AG10803 (cell line): Measurements from ENCODE around the gene TMEM200A.

Experiments used
- DNase-seq: peaks from one replicate; pipeline ENCODE4 v3.0.0; 2010; ENCODE audit warnings: low read depth
- H3K4me3 ChIP-seq: 2 replicates; pipeline ENCODE4 v1.5.1; 2011; ENCODE audit warnings: mild to moderate bottlenecking, low read length, control low read depth
- CTCF ChIP-seq: conservative IDR thresholded peaks from 2 replicates; pipeline ENCODE4 v1.5.1; 2011; ENCODE audit warnings: mild to moderate bottlenecking, low read length, control low read depth, inconsistent platforms

Gene TMEM200A

DNA sequence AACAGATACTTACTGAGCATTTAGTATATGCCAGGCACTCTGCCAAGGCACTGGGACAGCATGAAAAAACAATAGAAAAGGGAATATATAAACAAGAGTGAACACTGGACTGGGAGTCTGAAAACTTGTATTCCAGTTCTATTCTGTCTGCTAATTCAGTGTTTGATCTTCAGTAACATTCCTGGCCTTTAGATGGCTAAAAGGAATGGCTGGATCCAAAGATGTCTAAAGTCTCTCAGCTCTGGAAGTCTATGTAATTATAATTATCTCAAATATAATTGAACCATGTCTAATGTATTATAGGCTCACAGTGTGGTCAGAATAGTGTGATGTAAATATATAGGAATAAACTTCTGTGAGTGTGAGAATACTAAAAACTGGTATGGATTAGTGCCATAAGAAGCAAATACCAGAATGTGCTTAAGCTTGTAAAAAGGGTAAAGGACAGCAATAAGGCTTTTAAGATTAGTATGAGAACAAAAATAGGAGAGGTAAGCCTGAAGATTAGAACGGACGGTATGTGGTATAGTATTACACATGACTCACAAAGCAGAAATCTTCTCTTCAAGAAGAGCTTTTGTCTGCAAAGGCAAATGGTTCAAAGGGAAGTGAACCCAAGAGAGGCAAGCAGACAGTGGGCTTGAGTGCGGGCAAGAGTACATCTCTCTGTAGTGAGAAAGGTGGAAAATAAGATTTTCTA, 68.5 kb downstream of the TMEM200A start:
- no peak overlapping the region for H3K4me3 ChIP-seq

GRCh38 chr6:130435181-130435580, 69.4 kb downstream of the TMEM200A start:
- no peak for TF ChIP-seq CTCF
- DNase-seq = no peak
- H3K4me3 ChIP-seq = no peak overlapping the region

More for the DNA sequence above, 68.5 kb downstream of the TMEM200A start:
- TF ChIP-seq CTCF = no peak
- no peak for DNase-seq

GRCh38 chr6:130437961-130438360, 72.1 kb downstream of the TMEM200A start:
- H3K4me3 ChIP-seq = no peak overlapping the region
- no peak for DNase-seq
- no peak for TF ChIP-seq CTCF

- DNase-seq = no peak
- no peak for TF ChIP-seq CTCF
- no peak overlapping the region for H3K4me3 ChIP-seq
Measured at GRCh38 chr6:130447374-130447773, 81.6 kb downstream of the TMEM200A start.

DNA sequence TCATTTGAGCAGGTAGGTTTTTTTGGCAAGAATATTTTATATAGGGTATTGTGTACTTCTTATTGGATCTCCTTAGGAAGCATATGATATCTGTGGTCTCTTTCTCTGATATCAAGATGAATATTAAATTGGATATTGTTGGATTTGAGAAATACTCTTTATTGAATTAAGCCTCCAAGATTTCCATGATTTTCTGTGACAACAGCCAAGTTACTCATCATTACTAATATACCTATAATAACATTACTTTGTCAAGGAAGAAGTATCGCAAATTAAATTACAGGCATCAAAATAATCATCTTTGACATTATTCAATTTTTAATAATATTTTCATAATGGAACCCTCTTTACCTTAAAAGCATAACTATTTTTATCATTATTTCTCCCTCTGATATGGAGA, 86.5 kb downstream of the TMEM200A start:
- no peak overlapping the region for H3K4me3 ChIP-seq
- TF ChIP-seq CTCF = no peak
- DNase-seq = no peak

GRCh38 chr6:130453230-130453629, 87.4 kb downstream of the TMEM200A start:
- TF ChIP-seq CTCF = no peak
- DNase-seq = peak; percentile 55
- no peak overlapping the region for H3K4me3 ChIP-seq

- DNase-seq = peak; percentile 76
- TF ChIP-seq CTCF = peak; percentile 66
- H3K4me3 ChIP-seq = no peak overlapping the region
Measured at GRCh38 chr6:130457605-130458004, 91.8 kb downstream of the TMEM200A start.
